Fibroblast of lung (primary cell): Measurements from ENCODE around the gene TRAPPC1. TPM values are rescaled to one million over a fixed set of nuclear protein-coding genes. Genes with fewer than 3 reads are reported as not detected.

Experiments
- DNase-seq, 2 donors: peaks; one replicate each; pipeline versions ENCODE4 v3.0.0 to v3.0.0-alpha.2; 2010; ENCODE audit warnings: low read depth in 2 of 2
- H2AFZ ChIP-seq: 2 replicates; pipeline ENCODE4 v1.5.1; 2012; ENCODE audit warnings: low read length, control low read depth, inconsistent platforms
- H3K27ac ChIP-seq: 2 replicates; pipeline ENCODE4 v1.5.1; 2011; ENCODE audit warnings: low read length, control low read depth; ENCODE audit not compliant: insufficient read depth
- H3K27me3 ChIP-seq: 2 replicates; pipeline ENCODE4 v1.5.1; 2011; ENCODE audit warnings: mild to moderate bottlenecking, low read length; ENCODE audit not compliant: control insufficient read depth, insufficient read depth
- H3K36me3 ChIP-seq: 2 replicates; pipeline ENCODE4 v1.5.1; 2011; ENCODE audit warnings: low read length; ENCODE audit not compliant: control insufficient read depth, insufficient read depth
- H3K4me1 ChIP-seq: 2 replicates; pipeline ENCODE4 v1.5.1; 2011; ENCODE audit warnings: low read length; ENCODE audit not compliant: control insufficient read depth, insufficient read depth; ENCODE audit errors: extremely low read depth
- H3K4me2 ChIP-seq: 2 replicates; pipeline ENCODE4 v1.5.1; 2011; ENCODE audit warnings: low read length, control low read depth; ENCODE audit not compliant: insufficient read depth; ENCODE audit errors: extremely low read depth
- H3K4me3 ChIP-seq, 4 experiments: fragments of 200-600 bp in 1 of 4; sonication (generic) in 1 of 4; replicated peaks in 1 of 4; 2 replicates each; pipeline ENCODE4 v1.5.1; 2011 to 2016; ENCODE audit warnings: low read length in 4 of 4, low read depth in 3 of 4, mild to moderate bottlenecking in 3 of 4, control low read depth in 2 of 4, inconsistent platforms in 1 of 4, mixed read lengths in 1 of 4; ENCODE audit not compliant: insufficient read depth in 1 of 4; ENCODE audit errors: control extremely low read depth in 1 of 4
- H3K79me2 ChIP-seq: 2 replicates; pipeline ENCODE4 v1.5.1; 2012; ENCODE audit warnings: mild to moderate bottlenecking, low read length, inconsistent platforms; ENCODE audit not compliant: control insufficient read depth, insufficient read depth
- H3K9ac ChIP-seq: 2 replicates; pipeline ENCODE4 v1.5.1; 2011; ENCODE audit warnings: mild to moderate bottlenecking, low read length, control low read depth; ENCODE audit not compliant: insufficient read depth
- H3K9me3 ChIP-seq: 2 replicates; pipeline ENCODE4 v1.5.1; 2012; ENCODE audit warnings: low read depth, low read length; ENCODE audit not compliant: control insufficient read depth, insufficient read depth
- H4K20me1 ChIP-seq: 2 replicates; pipeline ENCODE4 v1.5.1; 2011; ENCODE audit warnings: low read length; ENCODE audit not compliant: control insufficient read depth, insufficient read depth; ENCODE audit errors: extremely low read depth
- CTCF ChIP-seq, 2 donors: IDR thresholded peaks in 1 of 2; conservative IDR thresholded peaks in 1 of 2; 1 replicate in 1 of 2; 2 replicates in 1 of 2; pipeline ENCODE4 v1.5.1; 2011 to 2012; ENCODE audit warnings: low read length in 2 of 2, control low read depth in 1 of 2, inconsistent platforms in 1 of 2, low read depth in 1 of 2, mild to moderate bottlenecking in 1 of 2
- EZH2 ChIP-seq: IDR thresholded peaks from 2 replicates; pipeline ENCODE4 v1.5.1; 2012; ENCODE audit warnings: low read length, control low read depth, mild to moderate bottlenecking; ENCODE audit errors: missing control alignments
- polyA plus RNA-seq, 2 donors: library from polyadenylated mRNA; depleted of rRNA in 1 of 2; stranded (reverse) in 1 of 2; unstranded in 1 of 2; fragments of >200 nt; gene quantifications; 2 replicates each; pipeline ENCODE4 v1.2.1, GENCODE V29; 2011 to 2012; ENCODE audit warnings: missing spikeins in 1 of 2
- total RNA-seq: library from RNA; depleted of rRNA; stranded (reverse); fragments of >200 nt; gene quantifications from 2 replicates; pipeline ENCODE4 v1.2.1, GENCODE V29; 2014

The TRAPPC1 gene
- total and polyA plus RNA-seq, 2 donors (not counting 1 experiment from before 2014, with no cell fraction given), result 61.9 to 342 TPM

- no peak overlapping the region for H3K4me3 ChIP-seq
- no peaks in the 10 kb centered on the region for H4K20me1 ChIP-seq
- no peak overlapping the region for H3K4me2 ChIP-seq
- H2AFZ ChIP-seq, result no peak overlapping the region
- TF ChIP-seq CTCF (conservative IDR thresholded peaks at IDR 0.05 in 1 of 2, IDR thresholded peaks at IDR 0.05 in 1 of 2; ENCODE audit: low read depth in 1 of 2, low read length in 2 of 2) (no peak), EZH2 (no peak)
- no peaks in the 10 kb centered on the region for H3K9me3 ChIP-seq
- no peaks in the 10 kb centered on the region for H3K4me1 ChIP-seq
- peaks cover 32% of the 10 kb centered on the region for H3K79me2 ChIP-seq
- peaks cover 12% of the 10 kb centered on the region for H3K36me3 ChIP-seq
- H3K27ac ChIP-seq, result no peak overlapping the region
- no peak overlapping the region for H3K9ac ChIP-seq
- H3K27me3 ChIP-seq, result no peaks in the 10 kb centered on the region
- DNase-seq, result no peak
Measured at GRCh38 chr17:7935859-7936258, 4.1 kb upstream of the TRAPPC1 start.

GRCh38 chr17:7932949-7933348, 1.2 kb upstream of the TRAPPC1 start:
- Histone ChIP-seq H3K4me3 (peak overlapping the region; percentile 94 to 97 (median 96)), H3K27me3 (no peaks in the 10 kb centered on the region), H3K4me1 (no peaks in the 10 kb centered on the region), H3K79me2 (peaks cover 36% of the 10 kb centered on the region), H4K20me1 (no peaks in the 10 kb centered on the region), H3K36me3 (peaks cover 8% of the 10 kb centered on the region), H3K9ac (peak overlapping the region; percentile 92), H3K9me3 (no peaks in the 10 kb centered on the region), H2AFZ (peak overlapping the region; percentile 94), H3K4me2 (peak overlapping the region; percentile 99), H3K27ac (peak overlapping the region; percentile 96)
- DNase-seq, result peak; percentile 52 to 53
- TF ChIP-seq EZH2, result no peak
- TF ChIP-seq CTCF (conservative IDR thresholded peaks at IDR 0.05 in 1 of 2, IDR thresholded peaks at IDR 0.05 in 1 of 2; ENCODE audit: low read depth in 1 of 2, low read length in 2 of 2), result peak; percentile 31 to 40

- Histone ChIP-seq H3K4me2 (peak overlapping the region; percentile 99), H3K79me2 (peaks cover 36% of the 10 kb centered on the region), H3K27me3 (no peaks in the 10 kb centered on the region), H3K4me3 (peak overlapping the region; percentile 94 to 97 (median 96)), H3K27ac (peak overlapping the region; percentile 96), H2AFZ (peak overlapping the region; percentile 94), H3K36me3 (peaks cover 8% of the 10 kb centered on the region), H3K9me3 (no peaks in the 10 kb centered on the region), H3K9ac (peak overlapping the region; percentile 92), H4K20me1 (no peaks in the 10 kb centered on the region), H3K4me1 (no peaks in the 10 kb centered on the region)
- TF ChIP-seq CTCF (conservative IDR thresholded peaks at IDR 0.05 in 1 of 2, IDR thresholded peaks at IDR 0.05 in 1 of 2; ENCODE audit: low read depth in 1 of 2, low read length in 2 of 2), result no peak
- no peak for TF ChIP-seq EZH2
- DNase-seq, result peak; percentile 24 to 29
Measured at GRCh38 chr17:7932483-7932891, 741 bp upstream of the TRAPPC1 start.
